Stimulated activated effector memory CD8-positive, alpha-beta T cell treated with anti-CD3 and anti-CD28 coated beads, Interleukin-12 subunit alpha, Interleukin-12 subunit beta, amount 100 ng/mL, for 72 hours (primary cell): ENCODE measurements around the gene RRP15.

Experiments
- ATAC-seq: fragments of 150-1000 bp; cut with Tn5 transposase; 2 replicates; pipeline ENCODE4 v1.10.0; 2021
- DNase-seq, 2 donors: peaks; one replicate each; pipeline ENCODE4 v3.0.0; 2021 to 2022; ENCODE audit warnings: low spot score in 2 of 2
- H3K27ac Mint-ChIP-seq: one replicate; pipeline ENCODE4 v1.8.0; 2022; ENCODE audit warnings: mild to moderate bottlenecking, mixed read lengths
- H3K36me3 Mint-ChIP-seq: one replicate; pipeline ENCODE4 v1.8.0; 2022; ENCODE audit warnings: mild to moderate bottlenecking, mixed read lengths
- H3K4me1 Mint-ChIP-seq: one replicate; pipeline ENCODE4 v1.8.0; 2022; ENCODE audit warnings: mixed read lengths
- H3K4me3 Mint-ChIP-seq: one replicate; pipeline ENCODE4 v1.8.0; 2022; ENCODE audit warnings: mild to moderate bottlenecking, mixed read lengths
- H3K9me3 Mint-ChIP-seq: one replicate; pipeline ENCODE4 v1.8.0; 2022; ENCODE audit warnings: mixed read lengths

RRP15 gene

GRCh38 chr1:218344814-218345672 is 60.0 kb downstream of the RRP15 start, which contains the start of gene TGFB2:
TGFB2 (plus strand) TSS chr1:218345336; CDS start chr1:218346702, 1,366 bp downstream.
- no peak for DNase-seq
- no peak within 1 kb of the TSS for H3K4me3 Mint-ChIP-seq
- peak; percentile 60 for ATAC-seq
- H3K9me3 Mint-ChIP-seq, result no peaks in the 10 kb centered on the region
- no peaks in the 10 kb centered on the region for H3K36me3 Mint-ChIP-seq
- no peaks in the 10 kb centered on the region for H3K4me1 Mint-ChIP-seq
- H3K27ac Mint-ChIP-seq, result peak within 1 kb of the TSS; percentile 33

DNA sequence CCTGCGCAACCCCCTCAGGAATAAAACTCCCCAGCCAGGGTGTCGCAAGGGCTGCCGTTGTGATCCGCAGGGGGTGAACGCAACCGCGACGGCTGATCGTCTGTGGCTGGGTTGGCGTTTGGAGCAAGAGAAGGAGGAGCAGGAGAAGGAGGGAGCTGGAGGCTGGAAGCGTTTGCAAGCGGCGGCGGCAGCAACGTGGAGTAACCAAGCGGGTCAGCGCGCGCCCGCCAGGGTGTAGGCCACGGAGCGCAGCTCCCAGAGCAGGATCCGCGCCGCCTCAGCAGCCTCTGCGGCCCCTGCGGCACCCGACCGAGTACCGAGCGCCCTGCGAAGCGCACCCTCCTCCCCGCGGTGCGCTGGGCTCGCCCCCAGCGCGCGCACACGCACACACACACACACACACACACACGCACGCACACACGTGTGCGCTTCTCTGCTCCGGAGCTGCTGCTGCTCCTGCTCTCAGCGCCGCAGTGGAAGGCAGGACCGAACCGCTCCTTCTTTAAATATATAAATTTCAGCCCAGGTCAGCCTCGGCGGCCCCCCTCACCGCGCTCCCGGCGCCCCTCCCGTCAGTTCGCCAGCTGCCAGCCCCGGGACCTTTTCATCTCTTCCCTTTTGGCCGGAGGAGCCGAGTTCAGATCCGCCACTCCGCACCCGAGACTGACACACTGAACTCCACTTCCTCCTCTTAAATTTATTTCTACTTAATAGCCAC is 60.7 kb downstream of the RRP15 start:
- H3K4me1 Mint-ChIP-seq, result peaks cover 4% of the 10 kb centered on the region
- no peaks in the 10 kb centered on the region for H3K36me3 Mint-ChIP-seq
- H3K4me3 Mint-ChIP-seq, result no peak overlapping the region
- H3K27ac Mint-ChIP-seq, result peak overlapping the region; percentile 33
- peak; percentile 78 for ATAC-seq
- H3K9me3 Mint-ChIP-seq, result no peaks in the 10 kb centered on the region
- DNase-seq, result no peak

DNA sequence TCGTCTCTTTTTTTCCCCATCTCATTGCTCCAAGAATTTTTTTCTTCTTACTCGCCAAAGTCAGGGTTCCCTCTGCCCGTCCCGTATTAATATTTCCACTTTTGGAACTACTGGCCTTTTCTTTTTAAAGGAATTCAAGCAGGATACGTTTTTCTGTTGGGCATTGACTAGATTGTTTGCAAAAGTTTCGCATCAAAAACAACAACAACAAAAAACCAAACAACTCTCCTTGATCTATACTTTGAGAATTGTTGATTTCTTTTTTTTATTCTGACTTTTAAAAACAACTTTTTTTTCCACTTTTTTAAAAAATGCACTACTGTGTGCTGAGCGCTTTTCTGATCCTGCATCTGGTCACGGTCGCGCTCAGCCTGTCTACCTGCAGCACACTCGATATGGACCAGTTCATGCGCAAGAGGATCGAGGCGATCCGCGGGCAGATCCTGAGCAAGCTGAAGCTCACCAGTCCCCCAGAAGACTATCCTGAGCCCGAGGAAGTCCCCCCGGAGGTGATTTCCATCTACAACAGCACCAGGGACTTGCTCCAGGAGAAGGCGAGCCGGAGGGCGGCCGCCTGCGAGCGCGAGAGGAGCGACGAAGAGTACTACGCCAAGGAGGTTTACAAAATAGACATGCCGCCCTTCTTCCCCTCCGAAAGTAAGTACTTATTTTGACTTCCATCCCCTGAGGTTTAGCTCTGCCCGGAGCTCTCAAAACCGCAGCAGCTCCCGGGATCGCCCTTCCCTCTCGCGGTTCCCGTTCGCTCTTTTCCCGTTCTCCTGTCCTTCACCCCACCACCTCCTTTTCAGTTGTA is 61.5 kb downstream of the RRP15 start:
- ATAC-seq, result no peak

DNA sequence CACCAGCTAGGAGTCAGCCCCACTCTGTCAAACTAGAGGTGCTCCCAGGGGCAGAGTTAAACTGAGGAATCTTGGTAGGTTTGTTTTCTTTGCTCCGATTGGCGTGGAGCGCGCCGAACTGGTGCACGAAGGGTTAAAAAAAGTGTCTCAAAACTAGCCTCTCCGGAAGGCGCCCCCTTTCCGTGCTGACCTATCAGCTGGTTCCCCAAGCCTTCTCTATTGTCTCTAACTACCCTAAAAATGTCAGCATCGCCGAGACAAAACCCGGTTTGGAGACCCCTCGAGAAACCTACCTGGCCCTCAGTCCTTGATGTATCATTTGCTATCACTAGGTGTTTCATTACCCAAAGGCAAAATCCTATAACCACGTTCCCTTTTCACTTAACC is 62.2 kb downstream of the RRP15 start:
- DNase-seq (no peak), ATAC-seq (no peak)
- Mint-ChIP-seq H3K4me1 (peaks cover 14% of the 10 kb centered on the region), H3K4me3 (no peak overlapping the region), H3K36me3 (no peaks in the 10 kb centered on the region), H3K9me3 (no peaks in the 10 kb centered on the region), H3K27ac (no peak overlapping the region)

More for the DNA sequence above, 61.5 kb downstream of the RRP15 start:
- Mint-ChIP-seq H3K4me3 (no peak overlapping the region), H3K4me1 (peaks cover 11% of the 10 kb centered on the region), H3K27ac (peak overlapping the region; percentile 33), H3K9me3 (no peaks in the 10 kb centered on the region), H3K36me3 (no peaks in the 10 kb centered on the region)
- DNase-seq, result no peak

DNA sequence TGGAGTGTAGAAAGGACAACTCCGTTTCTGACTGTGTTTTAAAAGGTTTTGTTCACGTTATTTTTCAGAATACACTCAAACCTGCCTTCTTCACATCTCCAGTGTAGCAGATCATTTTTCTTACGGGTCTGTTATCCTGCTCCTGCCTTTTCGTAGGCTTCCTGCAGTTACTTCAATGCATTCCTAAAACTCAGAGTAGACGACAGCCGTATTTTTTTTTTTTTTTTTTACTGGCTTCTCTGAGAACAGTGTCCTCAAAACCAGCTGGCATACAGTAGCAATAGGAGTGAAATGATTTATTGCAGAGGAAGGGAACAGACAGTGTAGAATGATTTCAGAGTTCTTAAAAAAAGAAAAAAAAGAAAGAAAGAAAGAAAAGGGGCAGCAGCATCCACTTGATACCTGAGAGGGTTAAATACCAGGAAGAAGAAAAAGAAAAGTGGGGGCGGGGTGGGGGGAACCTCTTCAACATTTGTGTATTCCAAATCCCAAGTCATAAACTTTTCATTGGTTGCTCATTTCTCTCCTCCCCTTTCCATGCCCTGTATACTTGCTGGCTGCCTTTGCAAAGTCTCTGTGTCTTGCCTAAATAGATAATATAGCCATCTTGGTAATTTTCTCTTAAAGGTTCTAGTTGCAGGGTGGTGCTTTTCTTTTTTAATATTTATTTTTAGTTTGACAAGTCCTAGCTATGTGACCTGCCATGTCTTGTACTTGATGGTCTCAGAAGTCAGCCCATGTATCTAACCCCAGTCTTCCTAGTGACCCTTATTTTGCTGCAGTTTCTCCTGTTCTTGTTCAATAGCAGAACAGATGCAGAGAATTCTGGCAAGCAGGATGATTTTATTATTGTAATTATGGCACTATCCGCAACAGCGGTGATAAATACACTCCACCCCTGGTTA is 62.9 kb downstream of the RRP15 start:
- DNase-seq (no peak), ATAC-seq (no peak)
- Mint-ChIP-seq H3K9me3 (no peaks in the 10 kb centered on the region), H3K27ac (no peak overlapping the region), H3K4me3 (no peak overlapping the region), H3K4me1 (peaks cover 14% of the 10 kb centered on the region), H3K36me3 (no peaks in the 10 kb centered on the region)

GRCh38 chr1:218348628-218349071 is 63.6 kb downstream of the RRP15 start:
- Mint-ChIP-seq H3K4me3 (no peak overlapping the region), H3K4me1 (peaks cover 14% of the 10 kb centered on the region)

GRCh38 chr1:218349348-218350034 is 64.4 kb downstream of the RRP15 start:
- H3K36me3 Mint-ChIP-seq, result no peaks in the 10 kb centered on the region
- H3K27ac Mint-ChIP-seq, result no peak overlapping the region
- ATAC-seq (no peak), DNase-seq (no peak)
- peaks cover 14% of the 10 kb centered on the region for H3K4me1 Mint-ChIP-seq
- H3K4me3 Mint-ChIP-seq, result no peak overlapping the region
- no peaks in the 10 kb centered on the region for H3K9me3 Mint-ChIP-seq

More at GRCh38 chr1:218348628-218349071, 63.6 kb downstream of the RRP15 start:
- ATAC-seq (no peak), DNase-seq (no peak)
- H3K36me3 Mint-ChIP-seq, result no peaks in the 10 kb centered on the region
- H3K27ac Mint-ChIP-seq, result no peak overlapping the region
- H3K9me3 Mint-ChIP-seq, result no peaks in the 10 kb centered on the region

DNA sequence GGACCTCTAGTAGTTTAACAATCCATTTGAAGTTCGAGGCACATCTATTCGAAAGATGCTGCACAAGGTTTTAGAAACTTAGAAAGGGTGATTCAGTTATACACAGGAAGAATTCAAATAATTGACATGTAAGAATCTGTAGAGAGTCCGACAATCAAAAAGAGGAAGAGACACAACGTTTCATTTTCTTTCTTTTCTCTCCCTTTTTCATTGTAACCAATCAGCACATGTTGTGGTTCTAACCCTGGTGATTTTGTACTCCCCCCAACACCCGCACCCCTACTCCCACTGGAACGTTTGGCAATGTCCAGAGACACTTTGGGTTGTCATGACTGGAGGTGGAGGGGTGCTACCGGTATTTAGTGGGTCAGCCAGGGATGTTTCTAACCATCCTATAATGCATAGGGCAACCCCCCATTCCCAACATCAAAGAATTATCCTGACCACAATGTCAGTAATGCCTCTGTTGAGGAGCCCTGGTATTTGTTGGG is 65.0 kb downstream of the RRP15 start:
- Mint-ChIP-seq H3K4me1 (peaks cover 14% of the 10 kb centered on the region), H3K9me3 (no peaks in the 10 kb centered on the region), H3K36me3 (no peaks in the 10 kb centered on the region), H3K4me3 (no peak overlapping the region), H3K27ac (no peak overlapping the region)
- DNase-seq (no peak), ATAC-seq (no peak)

DNA sequence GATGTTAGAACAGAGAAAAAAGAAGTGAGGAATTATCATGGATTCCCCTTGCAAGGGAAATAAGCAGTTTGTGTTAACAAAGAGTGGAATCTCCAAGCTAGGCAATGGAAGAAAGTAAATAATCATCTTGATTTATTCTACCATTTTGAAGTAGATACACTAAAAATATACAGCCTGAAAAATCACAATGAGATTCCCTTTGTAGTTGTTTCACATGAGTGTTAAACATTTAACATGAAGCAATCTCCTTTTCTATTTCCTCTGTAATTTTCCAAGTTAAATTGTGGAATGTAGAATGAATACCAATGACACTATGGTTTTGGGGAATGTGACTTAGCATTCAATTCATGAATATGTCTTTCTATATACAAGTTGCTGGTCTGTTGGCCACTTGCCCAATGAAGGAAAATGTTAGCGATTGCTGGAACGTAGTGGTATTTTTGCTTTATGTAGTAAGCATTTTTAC is 65.7 kb downstream of the RRP15 start:
- Mint-ChIP-seq H3K9me3 (no peaks in the 10 kb centered on the region), H3K4me3 (peak overlapping the region; percentile 53), H3K4me1 (peaks cover 14% of the 10 kb centered on the region), H3K36me3 (no peaks in the 10 kb centered on the region), H3K27ac (no peak overlapping the region)
- no peak for ATAC-seq
- no peak for DNase-seq

DNA sequence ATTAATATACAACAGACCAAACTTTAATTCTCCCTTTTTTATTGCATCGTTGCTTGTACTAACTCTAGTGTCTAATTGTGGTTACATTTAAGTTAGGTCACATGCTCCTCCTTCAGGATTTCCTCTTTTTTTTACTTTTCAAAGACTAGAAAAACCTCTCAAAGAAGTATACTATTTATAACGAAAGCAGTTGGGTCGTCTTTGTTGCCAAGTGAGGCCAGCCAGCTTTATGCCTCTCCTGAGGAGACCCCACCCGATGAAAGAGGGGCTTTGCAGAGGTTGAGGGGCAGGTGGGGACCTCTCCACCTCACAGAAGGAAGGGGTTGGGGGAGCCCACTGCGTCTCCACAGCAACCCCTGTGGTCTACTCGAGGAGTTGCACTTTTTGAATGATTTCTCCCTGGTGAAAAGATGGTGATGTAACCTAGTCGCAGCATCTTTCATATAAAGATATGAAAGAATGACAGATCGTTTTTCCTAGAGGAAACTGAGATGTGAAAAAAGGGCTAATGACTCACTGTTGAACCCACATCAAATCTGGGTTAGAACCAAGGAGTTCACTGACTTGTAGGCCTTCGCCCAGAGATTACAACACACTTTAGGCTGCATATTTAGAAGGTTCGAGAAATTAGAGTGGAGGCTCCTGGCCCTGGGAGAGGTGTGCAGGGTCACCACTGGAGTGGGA is 66.4 kb downstream of the RRP15 start:
- ATAC-seq (peak; percentile 74), DNase-seq (no peak)
- peaks cover 14% of the 10 kb centered on the region for H3K4me1 Mint-ChIP-seq
- peak overlapping the region; percentile 53 for H3K4me3 Mint-ChIP-seq
- no peaks in the 10 kb centered on the region for H3K36me3 Mint-ChIP-seq
- H3K27ac Mint-ChIP-seq, result no peak overlapping the region
- H3K9me3 Mint-ChIP-seq, result no peaks in the 10 kb centered on the region

DNA sequence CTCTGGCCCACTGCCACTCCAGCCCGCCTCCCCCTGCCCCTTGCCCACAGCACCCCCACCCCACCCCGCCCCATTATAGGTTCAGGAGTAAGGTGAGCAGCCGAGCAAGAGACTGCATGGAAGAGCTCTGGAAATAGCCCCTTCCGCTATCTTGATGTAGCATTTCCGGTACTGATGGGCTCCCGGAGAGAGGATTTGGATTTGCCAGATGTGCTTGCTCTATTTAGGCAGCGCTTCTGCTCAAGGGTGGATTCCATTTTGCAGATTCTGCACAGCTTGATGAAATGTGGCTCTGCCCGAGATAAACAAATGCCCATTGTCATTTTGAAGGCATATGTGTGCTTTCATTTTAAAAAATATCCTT is 67.0 kb downstream of the RRP15 start:
- peaks cover 14% of the 10 kb centered on the region for H3K4me1 Mint-ChIP-seq
- no peak overlapping the region for H3K4me3 Mint-ChIP-seq
- DNase-seq, result no peak
- H3K9me3 Mint-ChIP-seq, result no peaks in the 10 kb centered on the region
- H3K36me3 Mint-ChIP-seq, result no peaks in the 10 kb centered on the region
- no peak overlapping the region for H3K27ac Mint-ChIP-seq
- ATAC-seq, result no peak

DNA sequence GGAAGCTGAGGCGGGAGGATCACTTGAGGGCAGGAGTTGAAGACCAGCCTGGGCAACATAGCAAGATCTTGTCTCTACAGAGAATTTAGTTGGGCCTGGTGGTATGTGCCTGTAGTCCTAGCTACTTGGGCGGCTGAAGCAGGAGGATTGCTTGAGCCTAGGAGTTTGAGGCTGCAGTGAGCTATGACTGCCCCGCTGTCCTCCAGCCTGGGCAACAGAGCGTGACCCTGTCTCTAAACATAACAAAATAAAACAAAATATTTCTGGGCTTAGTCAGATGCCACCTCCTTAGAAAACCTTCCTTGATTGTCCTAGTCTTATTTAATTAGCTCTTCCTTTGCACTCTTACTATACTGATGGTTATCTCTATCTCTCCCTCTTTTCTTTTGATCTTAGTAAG is 68.6 kb downstream of the RRP15 start:
- H3K4me3 Mint-ChIP-seq, result no peak overlapping the region
- H3K4me1 Mint-ChIP-seq, result peaks cover 14% of the 10 kb centered on the region
- no peak for DNase-seq
- H3K36me3 Mint-ChIP-seq, result no peaks in the 10 kb centered on the region
- no peaks in the 10 kb centered on the region for H3K9me3 Mint-ChIP-seq
- no peak for ATAC-seq
- H3K27ac Mint-ChIP-seq, result no peak overlapping the region

GRCh38 chr1:218355278-218355677 is 70.2 kb downstream of the RRP15 start:
- H3K9me3 Mint-ChIP-seq, result no peaks in the 10 kb centered on the region
- H3K27ac Mint-ChIP-seq, result no peak overlapping the region

More at GRCh38 chr1:218355278-218355677, 70.2 kb downstream of the RRP15 start:
- no peaks in the 10 kb centered on the region for H3K36me3 Mint-ChIP-seq
- DNase-seq (no peak), ATAC-seq (no peak)
- H3K4me1 Mint-ChIP-seq, result peaks cover 14% of the 10 kb centered on the region
- H3K4me3 Mint-ChIP-seq, result no peak overlapping the region
